Stimulated activated CD8-positive, alpha-beta memory T cell treated with anti-CD3 and anti-CD28 coated beads, Interleukin-2, amount 100 ng/mL, for 1 hour (primary cell): ENCODE data around the gene FRG2B.
"Not testable (repeated sequence)": the region's sequence is repeated elsewhere in the genome, so short reads cannot be mapped to it uniquely, and the experiment has no call there.

Experiments
- DNase-seq, 2 donors: peaks; one replicate each; pipeline ENCODE4 v3.0.0-alpha.2; 2020; ENCODE audit warnings: low read depth in 2 of 2

Gene FRG2B

GRCh38 chr10:133626695-133627094 lies at the start of gene FRG2B:
Gene FRG2B, minus strand, starts transcription at chr10:133626795. Its CDS starts 53 bp downstream, at chr10:133626742.
- DNase-seq = not testable (repeated sequence)

GRCh38 chr10:133667446-133667845 lies 40.9 kb upstream of the FRG2B start:
- not testable (repeated sequence) for DNase-seq

GRCh38 chr10:133663544-133664160 lies 37.1 kb upstream of the FRG2B start:
- DNase-seq = not testable (repeated sequence)

GRCh38 chr10:133661122-133661521 lies 34.5 kb upstream of the FRG2B start:
- not testable (repeated sequence) for DNase-seq

GRCh38 chr10:133660516-133660915 lies 33.9 kb upstream of the FRG2B start:
- DNase-seq = not testable (repeated sequence)

- DNase-seq = not testable (repeated sequence)
These were observed 30.7 kb upstream of the FRG2B start for GRCh38 chr10:133657276-133657675.

- DNase-seq = not testable (repeated sequence)
These were observed 22.4 kb upstream of the FRG2B start for GRCh38 chr10:133648872-133649455.

- not testable (repeated sequence) for DNase-seq
These were observed 20.6 kb upstream of the FRG2B start for GRCh38 chr10:133647075-133647748.

GRCh38 chr10:133637846-133638235 lies 11.2 kb upstream of the FRG2B start:
- DNase-seq = not testable (repeated sequence)

- DNase-seq = not testable (repeated sequence)
These were observed 10.7 kb upstream of the FRG2B start for GRCh38 chr10:133637202-133637845.

GRCh38 chr10:133630723-133631249 lies 4.2 kb upstream of the FRG2B start:
- DNase-seq = not testable (repeated sequence)

GRCh38 chr10:133622544-133622943 lies 4.1 kb downstream of the FRG2B start:
- DNase-seq = not testable (repeated sequence)

- no peak for DNase-seq
These were observed 7.7 kb downstream of the FRG2B start for GRCh38 chr10:133618851-133619250.

GRCh38 chr10:133617196-133617595 lies 9.4 kb downstream of the FRG2B start:
- DNase-seq = no peak

GRCh38 chr10:133616371-133617130 lies 10.0 kb downstream of the FRG2B start:
- DNase-seq = no peak

GRCh38 chr10:133614830-133615580 lies 11.6 kb downstream of the FRG2B start:
- DNase-seq = no peak

GRCh38 chr10:133613699-133614098 lies 12.9 kb downstream of the FRG2B start:
- DNase-seq = no peak

GRCh38 chr10:133611079-133611478 lies 15.5 kb downstream of the FRG2B start:
- DNase-seq = no peak

- DNase-seq = no peak
These were observed 17.7 kb downstream of the FRG2B start for GRCh38 chr10:133608855-133609254.

GRCh38 chr10:133603434-133603833 lies 23.2 kb downstream of the FRG2B start:
- not testable (repeated sequence) for DNase-seq

- no peak for DNase-seq
These were observed 25.9 kb downstream of the FRG2B start for GRCh38 chr10:133600657-133601056.
